ENCODE measurements around the gene SYCN.

GRCh38 chr19:39199025-39199424 lies 5.0 kb downstream of the SYCN start:
- no peak for TF ChIP-seq CTCF (IDR thresholded peaks at IDR 0.05)
- TF ChIP-seq EP300 (IDR thresholded peaks at IDR 0.05), result no peak
- TF ChIP-seq POLR2A (IDR thresholded peaks at IDR 0.05), result no peak

Data from ovary (tissue), 3 donors.